ENCODE data around the gene TNS3. TPM values are rescaled to one million over a fixed set of nuclear protein-coding genes. Genes with fewer than 3 reads are reported as not detected.

TNS3 gene
- total and polyA plus RNA-seq, 9 of the 15 experiments (the other 6 are each of a cell fraction or from before 2014, with no cell fraction given) = 0.20 TPM; not detected in 8

GRCh38 chr7:47253650-47254080, 328.2 kb downstream of the TNS3 start:
- Histone ChIP-seq H3K4me3 (peak overlapping the region; percentile 57), H3K79me2 (ENCODE audit: control insufficient read depth, insufficient read depth, low read length) (no peaks in the 10 kb centered on the region), H3K9ac (ENCODE audit: insufficient read depth in 1 of 2, low read depth in 2 of 2, low read length in 2 of 2) (peak overlapping the region in 1 of 2 experiments; percentile 89; a peak in 1 of 4 replicates), H3K4me2 (ENCODE audit: insufficient read depth, low read length) (peak overlapping the region; percentile 68), H3K27ac (ENCODE audit: extremely low read depth, low read depth, low read length) (no peak overlapping the region), H2AFZ (ENCODE audit: low read depth, low read length) (peak overlapping the region; percentile 84), H3K27me3 (ENCODE audit: control insufficient read depth in 2 of 2, insufficient read depth in 2 of 2, low read length in 2 of 2) (peaks cover 0 to 15% of the 10 kb centered on the region in 2 experiments; a peak in 3 of 5 replicates), H3K36me3 (ENCODE audit: control insufficient read depth, insufficient read depth, low read length) (no peaks in the 10 kb centered on the region), H4K20me1 (replicated peaks; ENCODE audit: control insufficient read depth, insufficient read depth, low read length) (peaks cover 6% of the 10 kb centered on the region), H3K4me1 (replicated peaks in 1 of 2; ENCODE audit: control insufficient read depth in 2 of 2, insufficient read depth in 2 of 2, low read length in 2 of 2) (peaks cover 7 to 10% of the 10 kb centered on the region in 2 experiments; a peak in 3 of 5 replicates), H3K9me3 (replicated peaks; ENCODE audit: control insufficient read depth, insufficient read depth, low read depth, low read length) (no peaks in the 10 kb centered on the region), H3K9me1 (ENCODE audit: control insufficient read depth, insufficient read depth, low read length) (peaks cover 3% of the 10 kb centered on the region)
- no TSS peak for BruUV-seq (replicated peaks)
- ATAC-seq (peak; percentile 73), DNase-seq (ENCODE audit: extremely low read depth in 1 of 4, low spot score in 3 of 4) (peak; percentile 28 to 38 (median 38)), FAIRE-seq (peak; percentile 65)
- TF ChIP-seq HMGXB4 (CRISPR knock-in tag; IDR thresholded peaks at IDR 0.05) (no peak), FOXA1 (IDR thresholded peaks at IDR 0.05; ENCODE audit: borderline replicate concordance) (no peak), SOX6 (IDR thresholded peaks at IDR 0.05) (no peak), KLF16 (IDR thresholded peaks at IDR 0.05) (no peak), SMAD4 (CRISPR knock-in tag; conservative IDR thresholded peaks at IDR 0.05) (no peak), PHB2 (IDR thresholded peaks at IDR 0.05; ENCODE audit: low read depth) (no peak), TOE1 (IDR thresholded peaks at IDR 0.05; ENCODE audit: borderline replicate concordance) (no peak), TOE1 (CRISPR knock-in tag; IDR thresholded peaks at IDR 0.05; ENCODE audit: borderline replicate concordance, low read depth) (no peak), FOSL1 (tag; conservative IDR thresholded peaks at IDR 0.05) (peak; percentile 71), TEAD1 (CRISPR knock-in tag; IDR thresholded peaks at IDR 0.05) (no peak), ZNF740 (CRISPR knock-in tag; IDR thresholded peaks at IDR 0.05) (no peak), ZNF740 (tag; IDR thresholded peaks at IDR 0.05) (no peak), MECOM (CRISPR knock-in tag; IDR thresholded peaks at IDR 0.05) (no peak), MIER1 (IDR thresholded peaks at IDR 0.05; ENCODE audit: low read depth) (no peak), JUND (IDR thresholded peaks at IDR 0.05; ENCODE audit: borderline replicate concordance, low read depth, low read length) (peak; percentile 83), JUND (tag; IDR thresholded peaks at IDR 0.05; ENCODE audit: borderline replicate concordance, low read depth, low read length) (peak; percentile 70; the same call in 2 of the 3 replicates), MCM7 (IDR thresholded peaks at IDR 0.05) (no peak)
- TF ChIP-seq, protein P1, sequence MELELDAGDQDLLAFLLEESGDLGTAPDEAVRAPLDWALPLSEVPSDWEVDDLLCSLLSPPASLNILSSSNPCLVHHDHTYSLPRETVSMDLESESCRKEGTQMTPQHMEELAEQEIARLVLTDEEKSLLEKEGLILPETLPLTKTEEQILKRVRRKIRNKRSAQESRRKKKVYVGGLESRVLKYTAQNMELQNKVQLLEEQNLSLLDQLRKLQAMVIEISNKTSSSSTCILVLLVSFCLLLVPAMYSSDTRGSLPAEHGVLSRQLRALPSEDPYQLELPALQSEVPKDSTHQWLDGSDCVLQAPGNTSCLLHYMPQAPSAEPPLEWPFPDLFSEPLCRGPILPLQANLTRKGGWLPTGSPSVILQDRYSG (tag; conservative IDR thresholded peaks at IDR 0.05; ENCODE audit: low read depth) = no peak
- TF ChIP-seq, protein P2, sequence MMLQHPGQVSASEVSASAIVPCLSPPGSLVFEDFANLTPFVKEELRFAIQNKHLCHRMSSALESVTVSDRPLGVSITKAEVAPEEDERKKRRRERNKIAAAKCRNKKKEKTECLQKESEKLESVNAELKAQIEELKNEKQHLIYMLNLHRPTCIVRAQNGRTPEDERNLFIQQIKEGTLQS (IDR thresholded peaks at IDR 0.05) = peak; percentile 70
- TF ChIP-seq, protein P2 (CRISPR knock-in tag; conservative IDR thresholded peaks at IDR 0.05) = no peak
- intact Hi-C loops (cut with micrococcal nuclease) (loop anchor here (1.0 to 5.0 kb wide), 2 partner anchors 73 to 151 kb away; no protein-coding TSS in a partner anchor), in situ Hi-C loops (cut with MboI) (no loop called here)
- ChIA-PET POLR2A (interaction anchor here (0.7 kb wide), 1 partner anchor 30 kb away, joined by 3 read pairs; no protein-coding TSS in a partner anchor), CTCF (ENCODE audit: low intra/inter-chr PET ratio) (interaction anchor here (0.7 to 1.2 kb wide), 2 partner anchors 20 to 1331 kb away, joined by 3 read pairs; no protein-coding TSS in a partner anchor)
- WGBS (ENCODE audit: insufficient coverage, low coverage, missing lambda C conversion rate) = 34% methylated on average over 14 of the region's 14 CpGs
